ENCODE results near the gene GPR108.

The GPR108 gene

DNA sequence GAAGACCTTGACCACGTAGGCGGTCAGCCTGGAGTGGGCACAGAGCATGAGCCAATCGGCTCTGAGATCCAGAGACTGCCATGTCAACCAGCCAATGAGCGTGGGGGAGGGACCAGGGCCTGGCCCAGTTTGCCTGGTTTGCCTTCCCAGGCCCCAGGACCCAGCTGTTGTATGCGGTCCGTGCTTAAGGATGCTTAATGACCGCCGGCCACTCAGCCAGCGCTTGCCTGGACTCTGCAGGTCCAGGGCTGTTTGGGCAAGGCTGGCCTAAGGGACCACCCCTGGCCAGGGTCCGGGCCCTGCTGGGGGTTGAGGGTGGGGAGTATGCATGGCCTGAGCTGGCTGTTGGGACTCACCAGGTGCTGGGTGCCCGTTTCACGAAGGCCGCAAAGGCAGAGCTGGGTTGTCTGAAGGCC is 44.3 kb downstream of the GPR108 start:
- ATAC-seq, result peak; percentile 45; the same call in 1 of the 3 replicates
- TF ChIP-seq PPARA (CRISPR knock-in tag; IDR thresholded peaks at IDR 0.05; ENCODE audit: borderline replicate concordance) (no peak), CSDC2 (CRISPR knock-in tag; IDR thresholded peaks at IDR 0.05) (no peak), BACH2 (CRISPR knock-in tag; IDR thresholded peaks at IDR 0.05; ENCODE audit: borderline replicate concordance) (no peak), ISL1 (CRISPR knock-in tag; IDR thresholded peaks at IDR 0.05) (no peak), ZC3H10 (CRISPR knock-in tag; IDR thresholded peaks at IDR 0.05) (no peak), ZFP3 (CRISPR knock-in tag; IDR thresholded peaks at IDR 0.05) (no peak), ZFP30 (CRISPR knock-in tag; IDR thresholded peaks at IDR 0.05) (no peak), TCF4 (CRISPR knock-in tag; IDR thresholded peaks at IDR 0.05; ENCODE audit: borderline replicate concordance) (no peak), ZNF8 (CRISPR knock-in tag; IDR thresholded peaks at IDR 0.05) (no peak), GLIS3 (CRISPR knock-in tag; IDR thresholded peaks at IDR 0.05) (no peak), ARNTL (CRISPR knock-in tag; IDR thresholded peaks at IDR 0.05; ENCODE audit: borderline replicate concordance, low read depth) (no peak), OSR1 (CRISPR knock-in tag; IDR thresholded peaks at IDR 0.05) (no peak), RARB (CRISPR knock-in tag; IDR thresholded peaks at IDR 0.05) (no peak)
- TF ChIP-seq, protein P1, sequence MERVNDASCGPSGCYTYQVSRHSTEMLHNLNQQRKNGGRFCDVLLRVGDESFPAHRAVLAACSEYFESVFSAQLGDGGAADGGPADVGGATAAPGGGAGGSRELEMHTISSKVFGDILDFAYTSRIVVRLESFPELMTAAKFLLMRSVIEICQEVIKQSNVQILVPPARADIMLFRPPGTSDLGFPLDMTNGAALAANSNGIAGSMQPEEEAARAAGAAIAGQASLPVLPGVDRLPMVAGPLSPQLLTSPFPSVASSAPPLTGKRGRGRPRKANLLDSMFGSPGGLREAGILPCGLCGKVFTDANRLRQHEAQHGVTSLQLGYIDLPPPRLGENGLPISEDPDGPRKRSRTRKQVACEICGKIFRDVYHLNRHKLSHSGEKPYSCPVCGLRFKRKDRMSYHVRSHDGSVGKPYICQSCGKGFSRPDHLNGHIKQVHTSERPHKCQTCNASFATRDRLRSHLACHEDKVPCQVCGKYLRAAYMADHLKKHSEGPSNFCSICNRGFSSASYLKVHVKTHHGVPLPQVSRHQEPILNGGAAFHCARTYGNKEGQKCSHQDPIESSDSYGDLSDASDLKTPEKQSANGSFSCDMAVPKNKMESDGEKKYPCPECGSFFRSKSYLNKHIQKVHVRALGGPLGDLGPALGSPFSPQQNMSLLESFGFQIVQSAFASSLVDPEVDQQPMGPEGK (CRISPR knock-in tag; IDR thresholded peaks at IDR 0.05; ENCODE audit: borderline replicate concordance), result no peak
- TF ChIP-seq, protein P2, sequence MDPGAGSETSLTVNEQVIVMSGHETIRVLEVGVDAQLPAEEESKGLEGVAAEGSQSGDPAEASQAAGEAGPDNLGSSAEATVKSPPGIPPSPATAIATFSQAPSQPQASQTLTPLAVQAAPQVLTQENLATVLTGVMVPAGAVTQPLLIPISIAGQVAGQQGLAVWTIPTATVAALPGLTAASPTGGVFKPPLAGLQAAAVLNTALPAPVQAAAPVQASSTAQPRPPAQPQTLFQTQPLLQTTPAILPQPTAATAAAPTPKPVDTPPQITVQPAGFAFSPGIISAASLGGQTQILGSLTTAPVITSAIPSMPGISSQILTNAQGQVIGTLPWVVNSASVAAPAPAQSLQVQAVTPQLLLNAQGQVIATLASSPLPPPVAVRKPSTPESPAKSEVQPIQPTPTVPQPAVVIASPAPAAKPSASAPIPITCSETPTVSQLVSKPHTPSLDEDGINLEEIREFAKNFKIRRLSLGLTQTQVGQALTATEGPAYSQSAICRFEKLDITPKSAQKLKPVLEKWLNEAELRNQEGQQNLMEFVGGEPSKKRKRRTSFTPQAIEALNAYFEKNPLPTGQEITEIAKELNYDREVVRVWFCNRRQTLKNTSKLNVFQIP (CRISPR knock-in tag; IDR thresholded peaks at IDR 0.05; ENCODE audit: borderline replicate concordance, low read depth), result no peak

DNA sequence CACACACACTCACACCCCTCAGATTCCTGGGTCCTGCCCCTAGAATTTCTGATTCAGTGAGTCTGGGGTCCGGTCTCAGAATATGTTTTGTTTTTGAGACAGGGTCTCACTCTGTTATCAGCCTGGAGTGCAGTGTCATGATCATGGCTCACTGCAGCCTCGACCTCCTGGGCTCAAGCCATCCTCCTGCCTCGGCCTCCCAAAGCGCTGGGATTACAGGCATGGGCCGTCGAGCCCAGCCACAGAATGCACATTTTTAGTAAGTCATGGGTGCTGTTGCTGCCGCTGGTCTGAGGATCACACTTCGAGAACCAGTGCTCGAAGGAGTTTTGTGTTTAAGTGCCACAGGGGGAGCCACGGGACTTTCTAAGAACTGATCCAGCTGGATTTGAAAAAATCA is 45.4 kb downstream of the GPR108 start:
- TF ChIP-seq ZNF565 (CRISPR knock-in tag; conservative IDR thresholded peaks at IDR 0.05; ENCODE audit: low read depth) (no peak), ZC3H10 (CRISPR knock-in tag; IDR thresholded peaks at IDR 0.05) (no peak), TOX (CRISPR knock-in tag; IDR thresholded peaks at IDR 0.05; ENCODE audit: borderline replicate concordance) (no peak), ZNF70 (CRISPR knock-in tag; IDR thresholded peaks at IDR 0.05) (no peak), PPARA (CRISPR knock-in tag; IDR thresholded peaks at IDR 0.05; ENCODE audit: borderline replicate concordance) (no peak), ARNTL (CRISPR knock-in tag; IDR thresholded peaks at IDR 0.05; ENCODE audit: borderline replicate concordance, low read depth) (no peak), BACH2 (CRISPR knock-in tag; IDR thresholded peaks at IDR 0.05; ENCODE audit: borderline replicate concordance) (no peak), CSDC2 (CRISPR knock-in tag; IDR thresholded peaks at IDR 0.05) (no peak), ZFP3 (CRISPR knock-in tag; IDR thresholded peaks at IDR 0.05) (no peak), RARB (CRISPR knock-in tag; IDR thresholded peaks at IDR 0.05) (no peak), ISL1 (CRISPR knock-in tag; IDR thresholded peaks at IDR 0.05) (no peak), GLIS3 (CRISPR knock-in tag; IDR thresholded peaks at IDR 0.05) (no peak), OSR1 (CRISPR knock-in tag; IDR thresholded peaks at IDR 0.05) (no peak), TCF4 (CRISPR knock-in tag; IDR thresholded peaks at IDR 0.05; ENCODE audit: borderline replicate concordance) (no peak)
- TF ChIP-seq, protein P3, sequence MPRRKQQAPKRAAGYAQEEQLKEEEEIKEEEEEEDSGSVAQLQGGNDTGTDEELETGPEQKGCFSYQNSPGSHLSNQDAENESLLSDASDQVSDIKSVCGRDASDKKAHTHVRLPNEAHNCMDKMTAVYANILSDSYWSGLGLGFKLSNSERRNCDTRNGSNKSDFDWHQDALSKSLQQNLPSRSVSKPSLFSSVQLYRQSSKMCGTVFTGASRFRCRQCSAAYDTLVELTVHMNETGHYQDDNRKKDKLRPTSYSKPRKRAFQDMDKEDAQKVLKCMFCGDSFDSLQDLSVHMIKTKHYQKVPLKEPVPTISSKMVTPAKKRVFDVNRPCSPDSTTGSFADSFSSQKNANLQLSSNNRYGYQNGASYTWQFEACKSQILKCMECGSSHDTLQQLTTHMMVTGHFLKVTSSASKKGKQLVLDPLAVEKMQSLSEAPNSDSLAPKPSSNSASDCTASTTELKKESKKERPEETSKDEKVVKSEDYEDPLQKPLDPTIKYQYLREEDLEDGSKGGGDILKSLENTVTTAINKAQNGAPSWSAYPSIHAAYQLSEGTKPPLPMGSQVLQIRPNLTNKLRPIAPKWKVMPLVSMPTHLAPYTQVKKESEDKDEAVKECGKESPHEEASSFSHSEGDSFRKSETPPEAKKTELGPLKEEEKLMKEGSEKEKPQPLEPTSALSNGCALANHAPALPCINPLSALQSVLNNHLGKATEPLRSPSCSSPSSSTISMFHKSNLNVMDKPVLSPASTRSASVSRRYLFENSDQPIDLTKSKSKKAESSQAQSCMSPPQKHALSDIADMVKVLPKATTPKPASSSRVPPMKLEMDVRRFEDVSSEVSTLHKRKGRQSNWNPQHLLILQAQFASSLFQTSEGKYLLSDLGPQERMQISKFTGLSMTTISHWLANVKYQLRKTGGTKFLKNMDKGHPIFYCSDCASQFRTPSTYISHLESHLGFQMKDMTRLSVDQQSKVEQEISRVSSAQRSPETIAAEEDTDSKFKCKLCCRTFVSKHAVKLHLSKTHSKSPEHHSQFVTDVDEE (CRISPR knock-in tag; IDR thresholded peaks at IDR 0.05), result no peak
- TF ChIP-seq, protein P2 (CRISPR knock-in tag; IDR thresholded peaks at IDR 0.05; ENCODE audit: borderline replicate concordance, low read depth), result no peak
- TF ChIP-seq, protein P4, sequence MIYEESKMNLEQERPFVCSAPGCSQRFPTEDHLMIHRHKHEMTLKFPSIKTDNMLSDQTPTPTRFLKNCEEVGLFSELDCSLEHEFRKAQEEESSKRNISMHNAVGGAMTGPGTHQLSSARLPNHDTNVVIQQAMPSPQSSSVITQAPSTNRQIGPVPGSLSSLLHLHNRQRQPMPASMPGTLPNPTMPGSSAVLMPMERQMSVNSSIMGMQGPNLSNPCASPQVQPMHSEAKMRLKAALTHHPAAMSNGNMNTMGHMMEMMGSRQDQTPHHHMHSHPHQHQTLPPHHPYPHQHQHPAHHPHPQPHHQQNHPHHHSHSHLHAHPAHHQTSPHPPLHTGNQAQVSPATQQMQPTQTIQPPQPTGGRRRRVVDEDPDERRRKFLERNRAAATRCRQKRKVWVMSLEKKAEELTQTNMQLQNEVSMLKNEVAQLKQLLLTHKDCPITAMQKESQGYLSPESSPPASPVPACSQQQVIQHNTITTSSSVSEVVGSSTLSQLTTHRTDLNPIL (CRISPR knock-in tag; IDR thresholded peaks at IDR 0.05; ENCODE audit: low read depth), result no peak
- no peak for ATAC-seq

DNA sequence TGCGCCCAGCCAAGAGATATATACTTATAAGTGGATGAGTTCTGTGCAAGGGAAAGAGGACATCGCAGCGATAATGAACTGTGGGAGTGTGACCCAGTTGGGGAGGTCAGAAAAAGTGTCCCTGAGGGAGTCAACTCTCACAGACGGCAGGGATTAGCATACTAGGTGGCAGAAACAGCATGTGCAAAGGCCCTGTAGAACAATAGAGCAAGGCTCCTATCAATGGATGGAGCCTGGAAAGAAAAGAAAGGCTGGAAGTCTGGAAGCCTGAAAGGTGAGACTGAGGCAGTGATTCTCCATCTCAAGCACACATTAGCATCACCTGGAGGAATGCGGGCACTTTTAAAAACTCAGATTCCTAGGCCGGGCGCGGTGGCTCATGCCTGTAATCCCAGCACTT is 46.0 kb downstream of the GPR108 start:
- ATAC-seq, result no peak
- TF ChIP-seq, protein P2 (CRISPR knock-in tag; IDR thresholded peaks at IDR 0.05; ENCODE audit: borderline replicate concordance, low read depth), result no peak
- TF ChIP-seq PPARA (CRISPR knock-in tag; IDR thresholded peaks at IDR 0.05; ENCODE audit: borderline replicate concordance) (no peak), ZNF565 (CRISPR knock-in tag; conservative IDR thresholded peaks at IDR 0.05; ENCODE audit: low read depth) (no peak), ZNF70 (CRISPR knock-in tag; IDR thresholded peaks at IDR 0.05) (no peak), SNAI2 (CRISPR knock-in tag; IDR thresholded peaks at IDR 0.05) (no peak), ZFP30 (CRISPR knock-in tag; IDR thresholded peaks at IDR 0.05) (no peak), OSR1 (CRISPR knock-in tag; IDR thresholded peaks at IDR 0.05) (no peak), ESRRG (CRISPR knock-in tag; IDR thresholded peaks at IDR 0.05) (no peak), CSDC2 (CRISPR knock-in tag; IDR thresholded peaks at IDR 0.05) (no peak)
- TF ChIP-seq, protein P1 (CRISPR knock-in tag; IDR thresholded peaks at IDR 0.05; ENCODE audit: borderline replicate concordance), result no peak

Data from SK-N-SH treated with all-trans-retinoic acid at 6 μM for 48 hours (cell line).